Keratinocyte (primary cell): ENCODE measurements around the gene RFTN1. TPM values are rescaled to one million over a fixed set of nuclear protein-coding genes. Genes with fewer than 3 reads are reported as not detected.

ENCODE experiments used
- DNase-seq: peaks from one replicate; pipeline ENCODE4 v3.0.0-alpha.2; 2011; ENCODE audit warnings: low read depth, missing footprints, low spot score
- FAIRE-seq: peaks from 2 replicates; lab custom pipeline; 2011; peaks lifted over from hg19 to GRCh38; lab: Jason Lieb, UNC
- H2AFZ ChIP-seq: 2 replicates; pipeline ENCODE4 v1.6.0; 2012; ENCODE audit warnings: low read length, control low read depth, inconsistent platforms; ENCODE audit not compliant: control insufficient read depth
- H3K27ac ChIP-seq: 2 replicates; pipeline ENCODE4 v1.5.1; 2011; ENCODE audit warnings: low read length; ENCODE audit not compliant: control insufficient read depth, insufficient read depth
- H3K27me3 ChIP-seq: 3 replicates; pipeline ENCODE4 v1.6.0; 2011; ENCODE audit warnings: low read length; ENCODE audit not compliant: control insufficient read depth, insufficient read depth; ENCODE audit errors: extremely low read depth
- H3K36me3 ChIP-seq, 2 experiments: 2 replicates in 1 of 2; 3 replicates in 1 of 2; pipeline ENCODE4 v1.5.1; 2011; ENCODE audit warnings: low read length in 2 of 2, mild to moderate bottlenecking in 1 of 2; ENCODE audit not compliant: control insufficient read depth in 2 of 2, insufficient read depth in 2 of 2; ENCODE audit errors: extremely low read depth in 1 of 2
- H3K4me1 ChIP-seq: 3 replicates; pipeline ENCODE4 v1.5.1; 2011; ENCODE audit warnings: low read length; ENCODE audit not compliant: control insufficient read depth, insufficient read depth; ENCODE audit errors: extremely low read depth
- H3K4me2 ChIP-seq: 3 replicates; pipeline ENCODE4 v1.6.0; 2011; ENCODE audit warnings: low read depth, low read length; ENCODE audit not compliant: control insufficient read depth, insufficient read depth; ENCODE audit errors: extremely low read depth
- H3K4me3 ChIP-seq, 3 experiments: fragments of 200-600 bp in 1 of 3; sonication (generic) in 1 of 3; 2 replicates in 2 of 3; 3 replicates in 1 of 3; pipeline ENCODE4 v1.5.1; 2011 to 2016; ENCODE audit warnings: low read length in 3 of 3, mild to moderate bottlenecking in 3 of 3, control low read depth in 2 of 3, inconsistent platforms in 1 of 3, low read depth in 1 of 3, mixed read lengths in 1 of 3, mixed run types in 1 of 3, moderate library complexity in 1 of 3; ENCODE audit not compliant: control insufficient read depth in 2 of 3, insufficient read depth in 2 of 3; ENCODE audit errors: extremely low read depth in 1 of 3
- H3K79me2 ChIP-seq: 2 replicates; pipeline ENCODE4 v1.6.0; 2012; ENCODE audit warnings: low read length; ENCODE audit not compliant: control insufficient read depth, insufficient read depth
- H3K9ac ChIP-seq: 3 replicates; pipeline ENCODE4 v1.6.0; 2011; ENCODE audit warnings: low read length; ENCODE audit not compliant: control insufficient read depth, insufficient read depth; ENCODE audit errors: extremely low read depth
- H3K9me1 ChIP-seq: 3 replicates; pipeline ENCODE4 v1.6.0; 2011; ENCODE audit warnings: low read length; ENCODE audit not compliant: control insufficient read depth, insufficient read depth; ENCODE audit errors: extremely low read depth
- H3K9me3 ChIP-seq: 2 replicates; pipeline ENCODE4 v1.5.1; 2012; ENCODE audit warnings: low read depth, low read length; ENCODE audit not compliant: control insufficient read depth
- H4K20me1 ChIP-seq: 3 replicates; pipeline ENCODE4 v1.6.0; 2011; ENCODE audit warnings: low read length; ENCODE audit not compliant: control insufficient read depth, insufficient read depth; ENCODE audit errors: extremely low read depth
- CTCF ChIP-seq, 3 experiments: IDR thresholded peaks in 1 of 3; conservative IDR thresholded peaks in 1 of 3; optimal IDR thresholded peaks in 1 of 3; 2 replicates in 2 of 3; 3 replicates in 1 of 3; pipeline versions ENCODE3 to v1.5.1; 2011; ENCODE audit warnings: low read length in 3 of 3, mild to moderate bottlenecking in 3 of 3, moderate library complexity in 2 of 3, control low read depth in 1 of 3, inconsistent platforms in 1 of 3; ENCODE audit not compliant: insufficient read depth in 2 of 3; ENCODE audit errors: extremely low read depth in 1 of 3
- EZH2 ChIP-seq: IDR thresholded peaks from one replicate; pipeline ENCODE4 v1.6.1; 2012; ENCODE audit warnings: inconsistent platforms, mild to moderate bottlenecking, low read length, moderate library complexity
- dilution Hi-C: fragments of 300-500 bp; cut with MboI; formaldehyde crosslinking; loops from one replicate; pipeline ENCODE4 v1.7.0; 2020; ENCODE audit warnings: low sequenced_read_pairs; ENCODE audit not compliant: extremely low pct_ligation_motif_present
- polyA plus RNA-seq, 5 experiments: library from polyadenylated mRNA; depleted of rRNA in 3 of 5; stranded (reverse) in 3 of 5; stranded (forward) in 1 of 5; unstranded in 1 of 5; fragments of >200 nt; gene quantifications; 1 replicate in 1 of 5; 2 replicates in 3 of 5; 3 replicates in 1 of 5; pipeline versions ENCODE4 v1.2.1 to v1.2.3, GENCODE V29; 2011 to 2012; ENCODE audit warnings: missing spikeins in 2 of 5, low read depth in 1 of 5, low replicate concordance in 1 of 5

Gene RFTN1
- polyA plus RNA-seq, 1 donor (not counting 4 experiments of a cell fraction or from before 2014, with no cell fraction given) = 18.0 TPM

- dilution Hi-C loops = no loop called here
- Histone ChIP-seq H2AFZ (no peak overlapping the region), H3K4me2 (no peak overlapping the region), H3K27me3 (no peaks in the 10 kb centered on the region), H4K20me1 (no peaks in the 10 kb centered on the region), H3K27ac (no peak overlapping the region), H3K79me2 (no peaks in the 10 kb centered on the region), H3K9me3 (no peaks in the 10 kb centered on the region), H3K9ac (no peak overlapping the region), H3K4me3 (no peak overlapping the region), H3K36me3 (peaks cover 2 to 6% of the 10 kb centered on the region in 2 experiments), H3K9me1 (no peaks in the 10 kb centered on the region), H3K4me1 (no peaks in the 10 kb centered on the region)
- DNase-seq (no peak), FAIRE-seq (no peak)
- no peak for TF ChIP-seq CTCF (optimal IDR thresholded peaks at IDR 0.05 in 1 of 3, IDR thresholded peaks at IDR 0.05 in 1 of 3, conservative IDR thresholded peaks at IDR 0.05 in 1 of 3; ENCODE audit: extremely low read depth in 1 of 3, insufficient read depth in 2 of 3, low read length in 3 of 3)
- TF ChIP-seq EZH2 = no peak
Measured at GRCh38 chr3:16349986-16350596, 163.4 kb downstream of the RFTN1 start.

- H3K27ac ChIP-seq = no peak overlapping the region
- H3K27me3 ChIP-seq = no peaks in the 10 kb centered on the region
- FAIRE-seq = no peak
- no peaks in the 10 kb centered on the region for H4K20me1 ChIP-seq
- H3K4me1 ChIP-seq = no peaks in the 10 kb centered on the region
- DNase-seq = no peak
- no peaks in the 10 kb centered on the region for H3K9me3 ChIP-seq
- no peaks in the 10 kb centered on the region for H3K79me2 ChIP-seq
- H3K36me3 ChIP-seq = peaks cover 2 to 6% of the 10 kb centered on the region in 2 experiments
- H2AFZ ChIP-seq = no peak overlapping the region
- no peak overlapping the region for H3K4me3 ChIP-seq
- H3K9me1 ChIP-seq = no peaks in the 10 kb centered on the region
- dilution Hi-C loops = no loop called here
- no peak overlapping the region for H3K9ac ChIP-seq
- H3K4me2 ChIP-seq = no peak overlapping the region
- no peak for TF ChIP-seq EZH2
- TF ChIP-seq CTCF (optimal IDR thresholded peaks at IDR 0.05 in 1 of 3, IDR thresholded peaks at IDR 0.05 in 1 of 3, conservative IDR thresholded peaks at IDR 0.05 in 1 of 3; ENCODE audit: extremely low read depth in 1 of 3, insufficient read depth in 2 of 3, low read length in 3 of 3) = no peak
Measured at GRCh38 chr3:16347548-16347947, 166.0 kb downstream of the RFTN1 start.
